Measurements from ENCODE around the gene TMEM126A.

The TMEM126A gene

GRCh38 chr11:85679576-85679975, 31.8 kb downstream of the TMEM126A start:
- no peak for DNase-seq (ENCODE audit: extremely low spot score)
- CTCF ChIA-PET, result no interaction called here
- POLR2A ChIA-PET, result interaction anchor here (2.9 kb wide), 1 partner anchor 15 kb away, joined by 12 read pairs; the partner anchor contains the start of gene CREBZF
- no peak for TF ChIP-seq L3MBTL2 (conservative IDR thresholded peaks at IDR 0.05)
- no peak for TF ChIP-seq FOXM1 (IDR thresholded peaks at IDR 0.05; ENCODE audit: borderline replicate concordance)
- no peak for TF ChIP-seq TARDBP (IDR thresholded peaks at IDR 0.05)
- no peak for TF ChIP-seq HDGF (IDR thresholded peaks at IDR 0.05; ENCODE audit: borderline replicate concordance)
- no peak for TF ChIP-seq ZNF384 (IDR thresholded peaks at IDR 0.05)
- TF ChIP-seq NFRKB (IDR thresholded peaks at IDR 0.05), result no peak
- TF ChIP-seq PKNOX1 (IDR thresholded peaks at IDR 0.05), result no peak
- no peak for TF ChIP-seq SP1 (IDR thresholded peaks at IDR 0.05)
- no peak for TF ChIP-seq FOXA1 (IDR thresholded peaks at IDR 0.05)
- no peak for TF ChIP-seq CTBP1 (IDR thresholded peaks at IDR 0.05; ENCODE audit: borderline replicate concordance)
- no peak for TF ChIP-seq ARNT (IDR thresholded peaks at IDR 0.05)
- no peak for TF ChIP-seq FOXK2 (IDR thresholded peaks at IDR 0.05)
- TF ChIP-seq BHLHE40 (IDR thresholded peaks at IDR 0.05; ENCODE audit: borderline replicate concordance), result no peak

GRCh38 chr11:85680897-85681296, 33.1 kb downstream of the TMEM126A start:
- CTCF ChIA-PET, result no interaction called here

DNA sequence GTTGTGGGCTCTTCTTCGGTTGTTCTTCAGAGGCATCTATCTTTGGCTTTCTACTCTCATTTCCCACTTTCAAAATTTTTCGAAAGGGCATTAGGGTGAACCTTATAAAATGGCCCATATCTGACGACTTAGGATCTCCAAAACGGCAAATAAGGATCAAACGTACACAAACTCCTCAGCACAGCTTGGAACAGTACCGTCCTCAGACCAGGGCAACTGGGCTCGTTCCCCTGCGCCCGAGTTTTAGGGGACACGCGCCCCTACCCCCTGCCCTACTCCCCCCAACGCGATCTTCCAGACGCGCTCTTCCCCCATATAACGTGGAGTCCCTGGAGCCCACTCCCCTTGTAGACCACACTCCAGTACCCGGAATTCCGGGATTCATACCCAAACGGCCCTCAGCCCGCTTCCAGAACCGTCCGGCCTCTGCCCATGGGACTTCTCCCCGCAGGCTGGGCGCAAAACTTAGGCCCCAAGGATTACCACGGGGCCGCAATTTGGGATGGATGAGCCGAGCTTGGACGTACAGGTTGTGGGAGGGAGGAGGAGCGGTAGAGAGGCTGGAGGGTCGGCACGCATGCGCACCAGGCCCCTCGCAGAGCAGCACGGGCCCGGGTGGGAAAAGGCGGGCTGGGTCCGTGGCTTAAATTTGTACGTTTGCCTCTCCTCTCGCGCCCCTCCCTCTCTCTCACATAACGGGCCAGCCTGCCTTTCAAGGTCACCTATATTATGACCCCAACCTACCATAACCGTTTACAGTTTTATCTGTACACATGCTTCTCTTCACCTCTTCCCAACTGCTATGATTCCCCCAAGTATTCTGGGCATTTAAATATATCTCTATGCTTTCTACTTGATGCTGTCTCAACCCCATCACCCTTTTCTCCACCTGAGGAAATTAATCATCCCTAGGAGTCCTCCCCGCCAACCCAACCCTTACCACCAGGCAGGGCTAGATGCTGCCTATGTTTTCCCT, 34.9 kb downstream of the TMEM126A start:
- peak; percentile 55 for TF ChIP-seq L3MBTL2 (conservative IDR thresholded peaks at IDR 0.05)
- TF ChIP-seq TARDBP (IDR thresholded peaks at IDR 0.05), result no peak
- POLR2A ChIA-PET, result interaction anchor here (0.7 to 2.9 kb wide), 3 partner anchors 18 to 592 kb away, joined by 3 to 12 read pairs (median 3); partner anchors contain the start of gene CREBZF
- CTCF ChIA-PET, result no interaction called here
- peak; percentile 80 for DNase-seq (ENCODE audit: extremely low spot score)

More at GRCh38 chr11:85680897-85681296, 33.1 kb downstream of the TMEM126A start:
- no peak for TF ChIP-seq NFRKB (IDR thresholded peaks at IDR 0.05)
- TF ChIP-seq SUZ12 (IDR thresholded peaks at IDR 0.05), result no peak
- no peak for TF ChIP-seq CTBP1 (IDR thresholded peaks at IDR 0.05; ENCODE audit: borderline replicate concordance)
- TF ChIP-seq PKNOX1 (IDR thresholded peaks at IDR 0.05), result no peak
- TF ChIP-seq TARDBP (IDR thresholded peaks at IDR 0.05), result no peak
- TF ChIP-seq L3MBTL2 (conservative IDR thresholded peaks at IDR 0.05), result no peak
- TF ChIP-seq ELF4 (IDR thresholded peaks at IDR 0.05), result no peak
- no peak for TF ChIP-seq FOXM1 (IDR thresholded peaks at IDR 0.05; ENCODE audit: borderline replicate concordance)
- no peak for TF ChIP-seq BHLHE40 (IDR thresholded peaks at IDR 0.05; ENCODE audit: borderline replicate concordance)
- no peak for TF ChIP-seq HDGF (IDR thresholded peaks at IDR 0.05; ENCODE audit: borderline replicate concordance)
- TF ChIP-seq ZNF384 (IDR thresholded peaks at IDR 0.05), result no peak
- no peak for TF ChIP-seq LEF1 (IDR thresholded peaks at IDR 0.05; ENCODE audit: borderline replicate concordance)
- POLR2A ChIA-PET, result interaction anchor here (0.9 to 2.9 kb wide), 2 partner anchors 16 to 17 kb away, joined by 4 to 12 read pairs; partner anchors contain the start of gene CREBZF
- DNase-seq (ENCODE audit: extremely low spot score), result no peak

DNA sequence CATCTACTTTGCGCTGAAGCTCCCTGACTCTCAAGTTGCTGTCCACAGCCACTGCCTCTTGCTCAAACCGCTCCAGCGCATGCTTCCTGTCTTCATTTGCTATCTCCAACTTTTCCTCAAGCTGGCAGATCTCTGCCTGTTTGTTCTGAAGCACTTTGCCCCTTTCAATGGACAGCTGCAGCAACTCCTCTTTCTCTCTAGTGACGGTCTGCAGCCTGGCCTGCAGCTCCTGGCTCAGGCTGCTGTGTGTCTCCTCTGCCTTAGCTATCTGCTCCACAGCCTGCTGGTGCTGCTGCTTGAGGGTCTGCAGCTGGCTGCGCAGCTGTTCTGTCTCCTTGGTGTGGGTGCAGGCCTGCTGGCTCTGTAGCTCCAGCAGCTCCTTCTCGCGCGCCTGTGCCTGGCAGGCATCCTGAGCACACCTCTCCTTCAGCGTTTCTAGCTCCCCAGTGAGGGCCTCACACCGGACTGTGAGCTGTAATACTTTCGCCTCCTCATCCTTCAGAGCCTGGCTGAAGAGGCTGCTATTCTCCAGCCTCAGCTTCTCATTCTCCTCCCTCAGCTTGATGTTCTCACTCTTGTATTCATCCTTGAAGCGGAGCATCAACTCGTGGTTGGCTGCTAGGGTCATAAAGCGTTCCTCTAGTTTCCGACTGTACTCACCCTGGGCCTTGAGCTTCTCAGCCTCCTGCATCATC, 37.5 kb downstream of the TMEM126A start:
- POLR2A ChIA-PET, result interaction anchor here (1.7 kb wide), 1 partner anchor 37 kb away, joined by 5 read pairs; the partner anchor contains the start of gene TMEM126A
- CTCF ChIA-PET, result no interaction called here
- DNase-seq (ENCODE audit: extremely low spot score), result peak; percentile 12
- TF ChIP-seq CTBP1 (IDR thresholded peaks at IDR 0.05; ENCODE audit: borderline replicate concordance), result no peak
- TF ChIP-seq PKNOX1 (IDR thresholded peaks at IDR 0.05), result no peak
- no peak for TF ChIP-seq NFRKB (IDR thresholded peaks at IDR 0.05)
- no peak for TF ChIP-seq HDGF (IDR thresholded peaks at IDR 0.05; ENCODE audit: borderline replicate concordance)
- TF ChIP-seq FOXA1 (IDR thresholded peaks at IDR 0.05), result no peak
- TF ChIP-seq LEF1 (IDR thresholded peaks at IDR 0.05; ENCODE audit: borderline replicate concordance), result no peak
- TF ChIP-seq SUZ12 (IDR thresholded peaks at IDR 0.05), result no peak
- no peak for TF ChIP-seq FOXM1 (IDR thresholded peaks at IDR 0.05; ENCODE audit: borderline replicate concordance)
- TF ChIP-seq L3MBTL2 (conservative IDR thresholded peaks at IDR 0.05), result no peak
- no peak for TF ChIP-seq ARNT (IDR thresholded peaks at IDR 0.05)
- TF ChIP-seq TARDBP (IDR thresholded peaks at IDR 0.05), result no peak
- TF ChIP-seq ELF4 (IDR thresholded peaks at IDR 0.05), result no peak
- TF ChIP-seq SP1 (IDR thresholded peaks at IDR 0.05), result no peak
- TF ChIP-seq BHLHE40 (IDR thresholded peaks at IDR 0.05; ENCODE audit: borderline replicate concordance), result no peak
- no peak for TF ChIP-seq FOXK2 (IDR thresholded peaks at IDR 0.05)
- no peak for TF ChIP-seq ZNF384 (IDR thresholded peaks at IDR 0.05)

GRCh38 chr11:85685820-85686459, 38.2 kb downstream of the TMEM126A start, which contains the start of gene CCDC89:
CCDC89 (minus strand) TSS chr11:85686195; CDS start chr11:85686130, 65 bp downstream.
- TF ChIP-seq FOXA1 (IDR thresholded peaks at IDR 0.05) (no peak), ZNF384 (IDR thresholded peaks at IDR 0.05) (no peak), FOXK2 (IDR thresholded peaks at IDR 0.05) (no peak), CTBP1 (IDR thresholded peaks at IDR 0.05; ENCODE audit: borderline replicate concordance) (no peak), LEF1 (IDR thresholded peaks at IDR 0.05; ENCODE audit: borderline replicate concordance) (no peak), ELF4 (IDR thresholded peaks at IDR 0.05) (no peak), PKNOX1 (IDR thresholded peaks at IDR 0.05) (no peak), SP1 (IDR thresholded peaks at IDR 0.05) (no peak), HDGF (IDR thresholded peaks at IDR 0.05; ENCODE audit: borderline replicate concordance) (no peak), ARNT (IDR thresholded peaks at IDR 0.05) (no peak)
- peak; percentile 78 for DNase-seq (ENCODE audit: extremely low spot score)
- POLR2A ChIA-PET, result interaction anchor here (1.7 kb wide), 1 partner anchor 38 kb away, joined by 5 read pairs; the partner anchor contains the start of gene TMEM126A
- CTCF ChIA-PET, result no interaction called here
